ENCODE results near the gene RPL18.
A peak's percentile ranks its signal among the peaks of the same experiment; 100 is the strongest.
"Not testable (repeated sequence)": the region's sequence is repeated elsewhere in the genome, so short reads cannot be mapped to it uniquely, and the experiment has no call there.

RPL18 gene

GRCh38 chr19:48578891-48579290 is 40.1 kb downstream of the RPL18 start:
- Histone ChIP-seq H3K27ac (no peak overlapping the region), H3K27me3 (ENCODE audit: insufficient read depth, low read depth, severe bottlenecking) (no peaks in the 10 kb centered on the region), H3K4me3 (ENCODE audit: low read depth, low read length) (no peak overlapping the region), H3K9me3 (ENCODE audit: severe bottlenecking) (no peaks in the 10 kb centered on the region), H3K36me3 (no peaks in the 10 kb centered on the region)
- no peak for TF ChIP-seq CTCF (IDR thresholded peaks at IDR 0.05; ENCODE audit: low read depth, low read length)
- DNase-seq, result no peak

DNA sequence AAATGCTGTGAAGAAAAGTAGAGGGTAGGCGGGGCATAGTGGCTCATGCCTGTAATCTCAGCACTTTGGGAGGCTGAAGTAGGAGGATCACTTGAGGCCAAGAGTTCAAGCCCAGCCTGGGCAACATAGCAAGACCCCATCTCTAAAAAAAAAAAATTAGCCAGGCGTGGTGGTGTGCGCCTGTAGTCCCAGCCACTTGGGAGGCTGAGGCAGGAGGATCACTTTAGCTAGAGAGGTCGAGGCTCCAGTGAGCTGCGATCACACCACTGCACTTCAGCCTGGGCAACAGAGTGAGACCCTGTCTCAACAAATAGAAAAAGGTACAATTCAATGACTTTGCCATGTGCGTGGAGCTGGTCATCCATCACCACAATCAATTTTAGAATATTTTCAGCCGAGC is 41.1 kb downstream of the RPL18 start:
- not testable (repeated sequence) for DNase-seq; H3K4me3 ChIP-seq (ENCODE audit: low read depth, low read length); H3K9me3 ChIP-seq (ENCODE audit: severe bottlenecking); H3K36me3 ChIP-seq; H3K27me3 ChIP-seq (ENCODE audit: insufficient read depth, low read depth, severe bottlenecking); H3K27ac ChIP-seq

GRCh38 chr19:48575931-48576622 is 42.9 kb downstream of the RPL18 start:
- TF ChIP-seq CTCF (IDR thresholded peaks at IDR 0.05; ENCODE audit: low read depth, low read length), result no peak
- Histone ChIP-seq H3K27ac (no peak overlapping the region), H3K27me3 (ENCODE audit: insufficient read depth, low read depth, severe bottlenecking) (no peaks in the 10 kb centered on the region), H3K4me3 (ENCODE audit: low read depth, low read length) (no peak overlapping the region), H3K9me3 (ENCODE audit: severe bottlenecking) (no peaks in the 10 kb centered on the region), H3K36me3 (no peaks in the 10 kb centered on the region)
- no peak for DNase-seq

DNA sequence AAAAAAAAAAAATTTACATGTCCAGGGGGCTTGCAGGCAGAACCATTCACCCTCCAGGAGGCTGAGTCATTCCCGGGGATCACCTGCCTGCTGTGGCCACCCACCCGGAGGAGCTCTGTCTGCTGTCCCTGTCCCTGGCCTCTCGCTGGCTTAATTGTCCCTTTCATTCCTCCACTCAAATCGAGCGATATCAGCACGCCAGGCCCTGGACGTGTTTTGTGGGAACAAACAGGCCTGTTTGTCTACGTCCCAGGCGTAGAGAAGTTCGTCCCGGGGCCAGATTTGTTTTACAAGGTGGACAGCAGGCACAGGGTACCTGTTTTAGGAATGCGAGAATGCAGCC is 45.8 kb downstream of the RPL18 start:
- no peak for TF ChIP-seq CTCF (IDR thresholded peaks at IDR 0.05; ENCODE audit: low read depth, low read length)
- no peak overlapping the region for H3K4me3 ChIP-seq (ENCODE audit: low read depth, low read length)
- H3K9me3 ChIP-seq (ENCODE audit: severe bottlenecking), result no peaks in the 10 kb centered on the region
- DNase-seq, result no peak
- H3K27me3 ChIP-seq (ENCODE audit: insufficient read depth, low read depth, severe bottlenecking), result no peaks in the 10 kb centered on the region
- no peaks in the 10 kb centered on the region for H3K36me3 ChIP-seq
- H3K27ac ChIP-seq, result no peak overlapping the region

GRCh38 chr19:48571378-48572162 is 47.4 kb downstream of the RPL18 start:
- Histone ChIP-seq H3K9me3 (ENCODE audit: severe bottlenecking) (no peaks in the 10 kb centered on the region), H3K27me3 (ENCODE audit: insufficient read depth, low read depth, severe bottlenecking) (no peaks in the 10 kb centered on the region), H3K27ac (no peak overlapping the region), H3K4me3 (ENCODE audit: low read depth, low read length) (no peak overlapping the region), H3K36me3 (no peaks in the 10 kb centered on the region)
- no peak for DNase-seq
- TF ChIP-seq CTCF (IDR thresholded peaks at IDR 0.05; ENCODE audit: low read depth, low read length), result no peak

DNA sequence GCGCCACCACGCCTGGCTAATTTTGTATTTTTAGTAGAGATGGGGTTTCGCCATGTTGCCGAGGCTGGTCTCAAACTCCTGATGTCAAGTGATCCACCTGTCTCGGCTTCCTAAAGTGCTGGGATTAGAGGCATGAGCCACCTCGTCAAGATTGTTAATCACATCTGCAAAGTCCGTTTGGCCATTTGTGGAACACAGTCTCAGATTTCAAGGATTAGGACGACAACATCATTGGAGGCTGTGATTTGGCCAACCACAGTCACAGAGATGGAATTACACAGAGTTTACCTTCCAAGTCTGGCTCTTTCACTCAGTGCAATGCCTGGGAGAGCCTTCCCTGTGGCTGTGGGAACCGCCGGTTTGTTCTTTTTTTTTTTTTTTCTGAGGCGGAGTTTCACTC is 49.2 kb downstream of the RPL18 start:
- TF ChIP-seq CTCF (IDR thresholded peaks at IDR 0.05; ENCODE audit: low read depth, low read length), result no peak
- peak; percentile 85 for DNase-seq
- Histone ChIP-seq H3K36me3 (no peaks in the 10 kb centered on the region), H3K27me3 (ENCODE audit: insufficient read depth, low read depth, severe bottlenecking) (no peaks in the 10 kb centered on the region), H3K27ac (peak overlapping the region; percentile 40), H3K9me3 (ENCODE audit: severe bottlenecking) (no peaks in the 10 kb centered on the region), H3K4me3 (ENCODE audit: low read depth, low read length) (no peak overlapping the region)
